22Rv1 (cell line): ENCODE measurements around the gene BPGM.
A peak's percentile ranks its signal among the peaks of the same experiment; 100 is the strongest.
"Not testable (repeated sequence)": the region's sequence is repeated elsewhere in the genome, so short reads cannot be mapped to it uniquely, and the experiment has no call there.

ENCODE experiments used
- H3K27ac ChIP-seq: fragments of 450-650 bp; 2 replicates; pipeline ENCODE4 v1.5.1; 2017
- ZFX ChIP-seq: fragments of 450-650 bp; IDR thresholded peaks from 2 replicates; pipeline ENCODE4 v1.6.1; 2017; ENCODE audit warnings: antibody characterized with exemption, borderline replicate concordance
- TF ChIP-seq, protein P1 (sequence below): fragments of 450-650 bp; IDR thresholded peaks from 2 replicates; pipeline ENCODE4 v1.5.1; 2017; ENCODE audit warnings: mild to moderate bottlenecking

The BPGM gene

DNA sequence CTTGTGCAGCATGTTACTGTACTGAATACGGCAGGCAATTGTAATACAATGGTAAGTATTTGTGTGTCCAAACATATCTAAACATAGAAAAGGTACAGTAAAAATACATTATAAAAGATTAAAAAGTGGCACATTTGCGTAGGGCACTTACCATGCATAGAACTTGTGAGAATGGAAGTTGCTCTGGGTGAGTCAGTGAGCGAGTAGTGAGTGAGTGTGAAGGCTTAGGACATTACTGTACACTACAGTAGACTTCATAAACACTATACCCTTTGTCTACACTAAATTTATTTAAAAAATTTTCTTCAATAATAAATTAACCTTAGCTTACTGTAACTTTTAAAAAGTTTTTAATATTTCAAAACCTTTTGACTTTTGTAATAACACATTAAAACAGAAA, 37.5 kb downstream of the BPGM start:
- no peak overlapping the region for H3K27ac ChIP-seq
- TF ChIP-seq ZFX, result no peak
- TF ChIP-seq, protein P1, sequence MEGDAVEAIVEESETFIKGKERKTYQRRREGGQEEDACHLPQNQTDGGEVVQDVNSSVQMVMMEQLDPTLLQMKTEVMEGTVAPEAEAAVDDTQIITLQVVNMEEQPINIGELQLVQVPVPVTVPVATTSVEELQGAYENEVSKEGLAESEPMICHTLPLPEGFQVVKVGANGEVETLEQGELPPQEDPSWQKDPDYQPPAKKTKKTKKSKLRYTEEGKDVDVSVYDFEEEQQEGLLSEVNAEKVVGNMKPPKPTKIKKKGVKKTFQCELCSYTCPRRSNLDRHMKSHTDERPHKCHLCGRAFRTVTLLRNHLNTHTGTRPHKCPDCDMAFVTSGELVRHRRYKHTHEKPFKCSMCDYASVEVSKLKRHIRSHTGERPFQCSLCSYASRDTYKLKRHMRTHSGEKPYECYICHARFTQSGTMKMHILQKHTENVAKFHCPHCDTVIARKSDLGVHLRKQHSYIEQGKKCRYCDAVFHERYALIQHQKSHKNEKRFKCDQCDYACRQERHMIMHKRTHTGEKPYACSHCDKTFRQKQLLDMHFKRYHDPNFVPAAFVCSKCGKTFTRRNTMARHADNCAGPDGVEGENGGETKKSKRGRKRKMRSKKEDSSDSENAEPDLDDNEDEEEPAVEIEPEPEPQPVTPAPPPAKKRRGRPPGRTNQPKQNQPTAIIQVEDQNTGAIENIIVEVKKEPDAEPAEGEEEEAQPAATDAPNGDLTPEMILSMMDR, result no peak

GRCh38 chr7:134685250-134685649, 38.6 kb downstream of the BPGM start:
- no peak overlapping the region for H3K27ac ChIP-seq
- TF ChIP-seq, protein P1, result no peak
- TF ChIP-seq ZFX, result no peak

DNA sequence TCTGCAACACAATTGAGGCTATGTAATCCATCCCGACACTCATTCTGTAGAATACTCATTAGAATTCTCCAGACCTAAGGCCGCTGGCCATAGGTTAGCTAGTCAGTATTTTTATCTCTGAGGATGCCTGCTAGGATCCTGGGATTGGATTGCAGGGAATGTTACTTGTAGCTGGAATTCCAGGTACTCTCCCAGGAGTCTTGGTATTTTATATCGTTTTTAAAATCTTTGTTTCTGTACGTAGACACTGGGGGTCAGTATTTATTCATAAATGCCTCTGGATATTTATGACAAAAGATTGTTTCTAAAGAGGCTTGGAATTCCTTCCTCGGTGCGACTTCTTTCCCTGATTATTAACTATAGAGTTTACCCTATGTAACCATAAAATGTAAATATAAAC, 40.1 kb downstream of the BPGM start:
- no peak overlapping the region for H3K27ac ChIP-seq
- TF ChIP-seq, protein P1, result peak; percentile 32
- TF ChIP-seq ZFX, result no peak

DNA sequence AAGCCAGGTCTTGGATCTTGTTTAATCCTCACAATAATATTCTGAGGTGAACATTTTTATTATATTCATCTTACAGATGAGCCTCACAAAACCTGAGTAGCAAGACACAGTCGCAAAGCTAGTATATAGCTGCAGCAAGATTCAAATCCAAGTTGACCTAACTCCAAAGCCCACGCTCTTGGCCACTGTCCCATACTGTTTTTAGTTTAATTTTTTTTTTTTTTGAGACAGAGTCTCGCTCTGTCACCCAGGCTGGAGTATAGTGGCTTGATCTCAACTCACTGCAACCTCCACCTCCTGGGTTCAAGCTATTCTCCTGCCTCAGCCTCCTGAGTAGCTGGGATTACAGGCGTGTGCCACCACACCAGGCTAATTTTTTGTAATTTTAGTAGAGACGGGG, 42.9 kb downstream of the BPGM start:
- not testable (repeated sequence) for H3K27ac ChIP-seq

GRCh38 chr7:134690016-134690415, 43.4 kb downstream of the BPGM start:
- no peak overlapping the region for H3K27ac ChIP-seq
- TF ChIP-seq, protein P1, result peak; percentile 53
- TF ChIP-seq ZFX, result no peak

GRCh38 chr7:134690614-134691504, 44.2 kb downstream of the BPGM start:
- TF ChIP-seq, protein P1, result no peak
- no peak for TF ChIP-seq ZFX
- no peak overlapping the region for H3K27ac ChIP-seq

GRCh38 chr7:134691546-134692343, 45.1 kb downstream of the BPGM start:
- H3K27ac ChIP-seq, result no peak overlapping the region
- TF ChIP-seq, protein P1, result no peak
- TF ChIP-seq ZFX, result no peak
